SK-N-SH treated with all-trans-retinoic acid at 6 μM for 48 hours (cell line): ENCODE results near the gene CHRNA4.

Experiments used
- ATAC-seq: fragments of 200-7000 bp; cut with Tn5 transposase; 3 replicates; pipeline ENCODE4 v1.9.1; 2020; ENCODE audit warnings: mild to moderate bottlenecking, moderate library complexity
- ARNTL ChIP-seq: fragments of 450-650 bp; formaldehyde crosslinking; IDR thresholded peaks from 2 replicates; pipeline ENCODE4 v1.5.0; 2020; ENCODE audit warnings: low read depth, mild to moderate bottlenecking, moderate library complexity, borderline replicate concordance
- BACH2 ChIP-seq: fragments of 250-450 bp; sonication (Bioruptor Pico); IDR thresholded peaks from 2 replicates; pipeline ENCODE4 v1.9.0; 2021; ENCODE audit warnings: mild to moderate bottlenecking, borderline replicate concordance
- CSDC2 ChIP-seq: fragments of 250-450 bp; sonication (Bioruptor Pico); IDR thresholded peaks from 2 replicates; pipeline ENCODE4 v1.5.0; 2020; ENCODE audit warnings: mild to moderate bottlenecking, moderate library complexity
- GLIS3 ChIP-seq: fragments of 250-450 bp; sonication (Bioruptor Pico); IDR thresholded peaks from 2 replicates; pipeline ENCODE4 v1.5.0; 2020; ENCODE audit warnings: mild to moderate bottlenecking, moderate library complexity
- OSR1 ChIP-seq: fragments of 250-450 bp; sonication (Bioruptor Pico); IDR thresholded peaks from 2 replicates; pipeline ENCODE4 v1.8.0; 2022; ENCODE audit warnings: moderate library complexity, mild to moderate bottlenecking, inconsistent platforms
- PPARA ChIP-seq: fragments of 250-450 bp; sonication (Bioruptor Pico); IDR thresholded peaks from 2 replicates; pipeline ENCODE4 v1.5.0; 2020; ENCODE audit warnings: mild to moderate bottlenecking, borderline replicate concordance
- RARB ChIP-seq: fragments of 250-450 bp; sonication (Bioruptor Pico); IDR thresholded peaks from 2 replicates; pipeline ENCODE4 v1.8.0; 2021; ENCODE audit warnings: mild to moderate bottlenecking, moderate library complexity
- SNAI2 ChIP-seq: fragments of 250-450 bp; sonication (Bioruptor Pico); IDR thresholded peaks from 2 replicates; pipeline ENCODE4 v1.5.0; 2020; ENCODE audit warnings: mild to moderate bottlenecking, moderate library complexity
- TCF4 ChIP-seq: fragments of 250-450 bp; sonication (Bioruptor Pico); IDR thresholded peaks from 2 replicates; pipeline ENCODE4 v1.8.0; 2021; ENCODE audit warnings: mild to moderate bottlenecking, moderate library complexity, borderline replicate concordance
- TOX ChIP-seq: fragments of 250-450 bp; sonication (Bioruptor Pico); IDR thresholded peaks from 2 replicates; pipeline ENCODE4 v1.8.0; 2021; ENCODE audit warnings: mild to moderate bottlenecking, moderate library complexity, borderline replicate concordance
- ZFP3 ChIP-seq: fragments of 250-450 bp; sonication (Bioruptor Pico); IDR thresholded peaks from 2 replicates; pipeline ENCODE4 v1.5.0; 2020; ENCODE audit warnings: mild to moderate bottlenecking, moderate library complexity
- ZFP30 ChIP-seq: fragments of 450-650 bp; formaldehyde crosslinking; IDR thresholded peaks from 2 replicates; pipeline ENCODE4 v1.5.0; 2022; ENCODE audit warnings: mild to moderate bottlenecking, moderate library complexity
- ZNF565 ChIP-seq: fragments of 450-650 bp; formaldehyde crosslinking; conservative IDR thresholded peaks from 2 replicates; pipeline ENCODE4 v1.5.0; 2020; ENCODE audit warnings: low read depth, mild to moderate bottlenecking, moderate library complexity
- ZNF70 ChIP-seq: fragments of 450-650 bp; formaldehyde crosslinking; IDR thresholded peaks from 2 replicates; pipeline ENCODE4 v1.5.0; 2020; ENCODE audit warnings: mild to moderate bottlenecking, moderate library complexity
- ZNF8 ChIP-seq: fragments of 450-650 bp; formaldehyde crosslinking; IDR thresholded peaks from 2 replicates; pipeline ENCODE4 v1.5.0; 2020; ENCODE audit warnings: mild to moderate bottlenecking, moderate library complexity
- TF ChIP-seq, protein P1 (sequence below): fragments of 250-450 bp; sonication (Bioruptor Pico); IDR thresholded peaks from 2 replicates; pipeline ENCODE4 v1.5.1; 2020; ENCODE audit warnings: low read depth, mild to moderate bottlenecking, moderate library complexity
- TF ChIP-seq, protein P2 (sequence below): fragments of 250-450 bp; sonication (Bioruptor Pico); IDR thresholded peaks from 2 replicates; pipeline ENCODE4 v1.8.0; 2021; ENCODE audit warnings: low read depth, mild to moderate bottlenecking, moderate library complexity, borderline replicate concordance
- TF ChIP-seq, protein P3 (sequence below): fragments of 250-450 bp; sonication (Bioruptor Pico); IDR thresholded peaks from 2 replicates; pipeline ENCODE4 v1.8.0; 2020; ENCODE audit warnings: mild to moderate bottlenecking, moderate library complexity, borderline replicate concordance
- TF ChIP-seq, protein P4 (sequence below): fragments of 250-450 bp; sonication (Bioruptor Pico); IDR thresholded peaks from 2 replicates; pipeline ENCODE4 v1.5.1; 2021; ENCODE audit warnings: mild to moderate bottlenecking, moderate library complexity
- TF ChIP-seq, protein P5 (sequence below): fragments of 250-450 bp; sonication (Bioruptor Pico); IDR thresholded peaks from 2 replicates; pipeline ENCODE4 v1.5.0; 2020; ENCODE audit warnings: mild to moderate bottlenecking, moderate library complexity

Gene CHRNA4

DNA sequence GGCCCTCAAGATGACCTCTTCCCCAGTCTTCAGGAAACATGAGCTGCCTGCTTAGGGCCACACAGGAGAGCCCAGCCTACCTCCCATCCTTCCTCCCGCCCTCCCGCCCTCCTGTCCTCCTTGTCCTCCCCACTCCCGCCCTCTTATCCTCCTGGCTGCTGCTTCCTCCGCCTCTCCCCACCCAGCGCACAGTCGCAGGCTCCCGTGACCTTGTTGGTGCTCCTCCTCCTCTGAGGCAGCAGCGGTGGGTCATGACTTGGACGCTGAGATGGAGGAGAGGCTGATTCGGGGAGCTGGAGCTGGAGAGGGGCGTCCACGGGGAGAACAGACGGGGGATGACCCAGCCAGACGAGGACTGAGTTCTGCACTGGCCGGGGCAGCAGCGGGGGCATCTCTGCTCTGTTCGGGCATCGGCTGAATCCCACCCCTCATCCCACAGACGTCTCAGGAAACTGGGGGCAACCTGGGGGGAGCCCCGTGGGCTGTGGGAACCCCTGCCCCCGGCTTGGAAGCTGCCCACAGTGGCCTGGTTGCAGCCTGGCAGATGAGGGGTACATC is 32.4 kb downstream of the CHRNA4 start:
- no peak for ATAC-seq
- TF ChIP-seq PPARA (CRISPR knock-in tag) = no peak
- TF ChIP-seq, protein P1, sequence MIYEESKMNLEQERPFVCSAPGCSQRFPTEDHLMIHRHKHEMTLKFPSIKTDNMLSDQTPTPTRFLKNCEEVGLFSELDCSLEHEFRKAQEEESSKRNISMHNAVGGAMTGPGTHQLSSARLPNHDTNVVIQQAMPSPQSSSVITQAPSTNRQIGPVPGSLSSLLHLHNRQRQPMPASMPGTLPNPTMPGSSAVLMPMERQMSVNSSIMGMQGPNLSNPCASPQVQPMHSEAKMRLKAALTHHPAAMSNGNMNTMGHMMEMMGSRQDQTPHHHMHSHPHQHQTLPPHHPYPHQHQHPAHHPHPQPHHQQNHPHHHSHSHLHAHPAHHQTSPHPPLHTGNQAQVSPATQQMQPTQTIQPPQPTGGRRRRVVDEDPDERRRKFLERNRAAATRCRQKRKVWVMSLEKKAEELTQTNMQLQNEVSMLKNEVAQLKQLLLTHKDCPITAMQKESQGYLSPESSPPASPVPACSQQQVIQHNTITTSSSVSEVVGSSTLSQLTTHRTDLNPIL = no peak
- no peak for TF ChIP-seq OSR1 (CRISPR knock-in tag)
- TF ChIP-seq ZFP30 = no peak
- TF ChIP-seq, protein P2, sequence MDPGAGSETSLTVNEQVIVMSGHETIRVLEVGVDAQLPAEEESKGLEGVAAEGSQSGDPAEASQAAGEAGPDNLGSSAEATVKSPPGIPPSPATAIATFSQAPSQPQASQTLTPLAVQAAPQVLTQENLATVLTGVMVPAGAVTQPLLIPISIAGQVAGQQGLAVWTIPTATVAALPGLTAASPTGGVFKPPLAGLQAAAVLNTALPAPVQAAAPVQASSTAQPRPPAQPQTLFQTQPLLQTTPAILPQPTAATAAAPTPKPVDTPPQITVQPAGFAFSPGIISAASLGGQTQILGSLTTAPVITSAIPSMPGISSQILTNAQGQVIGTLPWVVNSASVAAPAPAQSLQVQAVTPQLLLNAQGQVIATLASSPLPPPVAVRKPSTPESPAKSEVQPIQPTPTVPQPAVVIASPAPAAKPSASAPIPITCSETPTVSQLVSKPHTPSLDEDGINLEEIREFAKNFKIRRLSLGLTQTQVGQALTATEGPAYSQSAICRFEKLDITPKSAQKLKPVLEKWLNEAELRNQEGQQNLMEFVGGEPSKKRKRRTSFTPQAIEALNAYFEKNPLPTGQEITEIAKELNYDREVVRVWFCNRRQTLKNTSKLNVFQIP (CRISPR knock-in tag) = no peak
- TF ChIP-seq ZNF565 (CRISPR knock-in tag) = no peak
- TF ChIP-seq RARB (CRISPR knock-in tag) = no peak
- TF ChIP-seq ARNTL (CRISPR knock-in tag) = no peak
- no peak for TF ChIP-seq TCF4 (CRISPR knock-in tag)
- no peak for TF ChIP-seq TOX
- TF ChIP-seq ZNF8 (CRISPR knock-in tag) = no peak
- TF ChIP-seq SNAI2 (CRISPR knock-in tag) = no peak
- TF ChIP-seq, protein P3, sequence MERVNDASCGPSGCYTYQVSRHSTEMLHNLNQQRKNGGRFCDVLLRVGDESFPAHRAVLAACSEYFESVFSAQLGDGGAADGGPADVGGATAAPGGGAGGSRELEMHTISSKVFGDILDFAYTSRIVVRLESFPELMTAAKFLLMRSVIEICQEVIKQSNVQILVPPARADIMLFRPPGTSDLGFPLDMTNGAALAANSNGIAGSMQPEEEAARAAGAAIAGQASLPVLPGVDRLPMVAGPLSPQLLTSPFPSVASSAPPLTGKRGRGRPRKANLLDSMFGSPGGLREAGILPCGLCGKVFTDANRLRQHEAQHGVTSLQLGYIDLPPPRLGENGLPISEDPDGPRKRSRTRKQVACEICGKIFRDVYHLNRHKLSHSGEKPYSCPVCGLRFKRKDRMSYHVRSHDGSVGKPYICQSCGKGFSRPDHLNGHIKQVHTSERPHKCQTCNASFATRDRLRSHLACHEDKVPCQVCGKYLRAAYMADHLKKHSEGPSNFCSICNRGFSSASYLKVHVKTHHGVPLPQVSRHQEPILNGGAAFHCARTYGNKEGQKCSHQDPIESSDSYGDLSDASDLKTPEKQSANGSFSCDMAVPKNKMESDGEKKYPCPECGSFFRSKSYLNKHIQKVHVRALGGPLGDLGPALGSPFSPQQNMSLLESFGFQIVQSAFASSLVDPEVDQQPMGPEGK = no peak

DNA sequence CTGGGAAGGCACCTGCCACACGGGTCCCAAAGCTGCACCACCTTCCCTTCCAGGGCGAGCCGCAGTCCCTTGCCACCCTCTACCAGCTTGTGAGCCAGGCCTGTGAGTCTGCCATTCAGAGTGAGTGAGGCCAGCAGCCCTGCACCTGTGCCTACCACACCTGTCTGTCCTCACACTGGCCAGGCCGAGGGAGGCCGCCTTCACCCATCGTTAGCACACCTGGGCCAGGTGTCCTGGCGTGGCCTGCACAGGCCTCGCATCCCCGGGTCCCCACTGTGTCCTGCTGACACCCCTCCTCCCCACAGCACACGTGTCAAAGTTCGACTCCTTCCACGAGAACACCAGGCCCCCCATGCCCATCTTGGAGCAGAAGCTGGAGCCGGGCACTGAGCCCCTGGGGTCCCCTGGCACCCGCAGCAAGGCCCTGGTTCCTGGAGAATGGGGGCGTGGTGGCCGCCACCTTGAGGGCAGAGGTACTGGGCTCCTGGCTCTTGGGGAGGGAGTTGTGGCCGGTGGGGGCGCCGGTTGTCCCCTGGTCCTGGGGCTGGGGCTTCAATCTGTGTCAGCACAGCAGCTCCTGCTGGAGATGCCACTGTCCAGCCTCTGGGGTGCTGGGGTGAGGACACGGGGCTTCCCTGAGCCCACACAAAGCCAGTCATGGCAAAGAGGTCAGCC is 33.0 kb downstream of the CHRNA4 start:
- ATAC-seq = no peak
- TF ChIP-seq GLIS3 = no peak
- no peak for TF ChIP-seq ZFP3 (CRISPR knock-in tag)
- TF ChIP-seq OSR1 (CRISPR knock-in tag) = no peak
- TF ChIP-seq BACH2 (CRISPR knock-in tag) = no peak
- TF ChIP-seq RARB (CRISPR knock-in tag) = no peak
- TF ChIP-seq, protein P4, sequence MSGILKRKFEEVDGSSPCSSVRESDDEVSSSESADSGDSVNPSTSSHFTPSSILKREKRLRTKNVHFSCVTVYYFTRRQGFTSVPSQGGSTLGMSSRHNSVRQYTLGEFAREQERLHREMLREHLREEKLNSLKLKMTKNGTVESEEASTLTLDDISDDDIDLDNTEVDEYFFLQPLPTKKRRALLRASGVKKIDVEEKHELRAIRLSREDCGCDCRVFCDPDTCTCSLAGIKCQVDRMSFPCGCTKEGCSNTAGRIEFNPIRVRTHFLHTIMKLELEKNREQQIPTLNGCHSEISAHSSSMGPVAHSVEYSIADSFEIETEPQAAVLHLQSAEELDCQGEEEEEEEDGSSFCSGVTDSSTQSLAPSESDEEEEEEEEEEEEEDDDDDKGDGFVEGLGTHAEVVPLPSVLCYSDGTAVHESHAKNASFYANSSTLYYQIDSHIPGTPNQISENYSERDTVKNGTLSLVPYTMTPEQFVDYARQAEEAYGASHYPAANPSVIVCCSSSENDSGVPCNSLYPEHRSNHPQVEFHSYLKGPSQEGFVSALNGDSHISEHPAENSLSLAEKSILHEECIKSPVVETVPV = no peak
- no peak for TF ChIP-seq CSDC2 (CRISPR knock-in tag)
- TF ChIP-seq, protein P5, sequence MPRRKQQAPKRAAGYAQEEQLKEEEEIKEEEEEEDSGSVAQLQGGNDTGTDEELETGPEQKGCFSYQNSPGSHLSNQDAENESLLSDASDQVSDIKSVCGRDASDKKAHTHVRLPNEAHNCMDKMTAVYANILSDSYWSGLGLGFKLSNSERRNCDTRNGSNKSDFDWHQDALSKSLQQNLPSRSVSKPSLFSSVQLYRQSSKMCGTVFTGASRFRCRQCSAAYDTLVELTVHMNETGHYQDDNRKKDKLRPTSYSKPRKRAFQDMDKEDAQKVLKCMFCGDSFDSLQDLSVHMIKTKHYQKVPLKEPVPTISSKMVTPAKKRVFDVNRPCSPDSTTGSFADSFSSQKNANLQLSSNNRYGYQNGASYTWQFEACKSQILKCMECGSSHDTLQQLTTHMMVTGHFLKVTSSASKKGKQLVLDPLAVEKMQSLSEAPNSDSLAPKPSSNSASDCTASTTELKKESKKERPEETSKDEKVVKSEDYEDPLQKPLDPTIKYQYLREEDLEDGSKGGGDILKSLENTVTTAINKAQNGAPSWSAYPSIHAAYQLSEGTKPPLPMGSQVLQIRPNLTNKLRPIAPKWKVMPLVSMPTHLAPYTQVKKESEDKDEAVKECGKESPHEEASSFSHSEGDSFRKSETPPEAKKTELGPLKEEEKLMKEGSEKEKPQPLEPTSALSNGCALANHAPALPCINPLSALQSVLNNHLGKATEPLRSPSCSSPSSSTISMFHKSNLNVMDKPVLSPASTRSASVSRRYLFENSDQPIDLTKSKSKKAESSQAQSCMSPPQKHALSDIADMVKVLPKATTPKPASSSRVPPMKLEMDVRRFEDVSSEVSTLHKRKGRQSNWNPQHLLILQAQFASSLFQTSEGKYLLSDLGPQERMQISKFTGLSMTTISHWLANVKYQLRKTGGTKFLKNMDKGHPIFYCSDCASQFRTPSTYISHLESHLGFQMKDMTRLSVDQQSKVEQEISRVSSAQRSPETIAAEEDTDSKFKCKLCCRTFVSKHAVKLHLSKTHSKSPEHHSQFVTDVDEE (CRISPR knock-in tag) = no peak
- no peak for TF ChIP-seq PPARA (CRISPR knock-in tag)
- TF ChIP-seq ZNF70 (CRISPR knock-in tag) = no peak
- no peak for TF ChIP-seq TCF4 (CRISPR knock-in tag)
- TF ChIP-seq ZNF8 (CRISPR knock-in tag) = no peak

DNA sequence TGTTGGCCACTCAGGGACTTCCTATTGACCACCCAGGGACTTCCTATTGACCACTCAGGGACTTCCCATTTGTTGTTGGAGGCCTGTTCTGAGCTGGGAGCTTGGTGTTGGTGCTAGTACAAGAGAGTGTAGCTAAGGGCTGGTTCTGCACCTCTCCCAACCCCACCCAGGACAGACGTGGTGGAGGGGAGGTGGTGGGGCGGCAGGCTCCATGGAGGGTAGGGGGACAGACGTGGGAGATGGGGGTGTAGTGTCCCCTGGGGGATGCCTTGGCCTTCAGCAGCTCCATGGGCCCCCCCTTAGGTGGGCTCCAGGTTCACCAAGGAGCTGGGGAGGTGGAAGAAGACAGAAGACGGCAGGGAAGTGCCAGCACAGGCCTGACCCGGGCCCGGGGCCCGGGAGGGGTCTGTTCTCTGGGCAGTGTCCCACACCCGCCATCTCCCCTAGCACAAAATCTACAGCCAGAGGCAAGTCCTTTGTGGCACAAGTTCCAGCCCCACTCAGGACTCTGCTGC is 33.9 kb downstream of the CHRNA4 start:
- no peak for ATAC-seq
- TF ChIP-seq, protein P2 (CRISPR knock-in tag) = no peak
- TF ChIP-seq GLIS3 = no peak
- no peak for TF ChIP-seq ZNF70 (CRISPR knock-in tag)
- TF ChIP-seq, protein P5 (CRISPR knock-in tag) = no peak
- TF ChIP-seq, protein P3 = no peak
- TF ChIP-seq OSR1 (CRISPR knock-in tag) = no peak
- no peak for TF ChIP-seq BACH2 (CRISPR knock-in tag)
- TF ChIP-seq ZNF8 (CRISPR knock-in tag) = no peak
